ENCODE data around the gene SERPINA1. TPM values are rescaled to one million over a fixed set of nuclear protein-coding genes. Genes with fewer than 3 reads are reported as not detected.

The SERPINA1 gene
- total RNA-seq, 1 experiment from 2014 or later, result not detected

DNA sequence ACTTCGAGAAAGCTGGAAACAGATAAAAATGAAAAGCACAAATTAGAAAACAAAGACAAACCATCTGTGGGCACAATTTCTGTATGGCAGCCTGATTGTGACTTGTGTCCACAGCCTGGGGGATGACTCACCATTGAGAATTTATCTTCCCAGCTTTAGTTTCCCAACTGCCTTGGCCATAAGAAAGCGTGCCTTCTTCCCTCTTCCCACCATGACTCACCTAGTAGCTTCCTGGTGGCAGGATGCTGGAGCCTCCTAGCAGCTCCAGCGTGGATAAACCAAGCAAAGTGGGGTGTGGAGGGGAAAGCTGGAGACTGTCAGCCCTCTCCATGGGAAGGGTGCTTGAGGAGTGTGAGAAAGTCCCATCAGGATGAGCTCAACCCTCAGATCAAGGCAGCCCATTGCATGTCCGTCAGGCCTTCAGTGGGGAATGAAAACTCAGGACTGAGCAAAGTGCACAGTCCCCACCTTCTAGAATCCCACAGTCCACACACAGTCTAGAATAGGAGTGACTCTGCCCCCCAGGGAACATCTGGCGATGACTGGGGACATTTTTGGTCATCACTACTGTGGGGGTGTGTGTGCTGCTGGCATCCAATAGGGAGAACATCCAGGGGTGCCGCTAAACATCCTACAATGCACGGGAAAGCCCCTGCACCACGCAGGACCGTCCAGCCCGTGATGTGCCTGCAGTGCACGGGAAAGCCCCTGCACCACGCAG, 42.9 kb downstream of the SERPINA1 start:
- BruUV-seq (replicated peaks), result no TSS peak
- Histone ChIP-seq H3K27me3 (replicated peaks; ENCODE audit: insufficient read depth, low read depth, low read length, poor library complexity) (no peaks in the 10 kb centered on the region), H3K4me3 (ENCODE audit: low read depth, low read length, poor library complexity, severe bottlenecking) (no peak overlapping the region), H3K36me3 (ENCODE audit: insufficient read depth, low read length, poor library complexity, severe bottlenecking) (no peaks in the 10 kb centered on the region), H3K9me3 (ENCODE audit: low read depth, low read length, poor library complexity, severe bottlenecking) (no peaks in the 10 kb centered on the region), H3K27ac (ENCODE audit: low read depth, low read length, poor library complexity, severe bottlenecking) (no peak overlapping the region), H3K4me1 (ENCODE audit: insufficient read depth, low read length, poor library complexity, severe bottlenecking) (no peaks in the 10 kb centered on the region)
- TF ChIP-seq, protein P1, sequence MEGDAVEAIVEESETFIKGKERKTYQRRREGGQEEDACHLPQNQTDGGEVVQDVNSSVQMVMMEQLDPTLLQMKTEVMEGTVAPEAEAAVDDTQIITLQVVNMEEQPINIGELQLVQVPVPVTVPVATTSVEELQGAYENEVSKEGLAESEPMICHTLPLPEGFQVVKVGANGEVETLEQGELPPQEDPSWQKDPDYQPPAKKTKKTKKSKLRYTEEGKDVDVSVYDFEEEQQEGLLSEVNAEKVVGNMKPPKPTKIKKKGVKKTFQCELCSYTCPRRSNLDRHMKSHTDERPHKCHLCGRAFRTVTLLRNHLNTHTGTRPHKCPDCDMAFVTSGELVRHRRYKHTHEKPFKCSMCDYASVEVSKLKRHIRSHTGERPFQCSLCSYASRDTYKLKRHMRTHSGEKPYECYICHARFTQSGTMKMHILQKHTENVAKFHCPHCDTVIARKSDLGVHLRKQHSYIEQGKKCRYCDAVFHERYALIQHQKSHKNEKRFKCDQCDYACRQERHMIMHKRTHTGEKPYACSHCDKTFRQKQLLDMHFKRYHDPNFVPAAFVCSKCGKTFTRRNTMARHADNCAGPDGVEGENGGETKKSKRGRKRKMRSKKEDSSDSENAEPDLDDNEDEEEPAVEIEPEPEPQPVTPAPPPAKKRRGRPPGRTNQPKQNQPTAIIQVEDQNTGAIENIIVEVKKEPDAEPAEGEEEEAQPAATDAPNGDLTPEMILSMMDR (conservative IDR thresholded peaks at IDR 0.05; ENCODE audit: low read depth, low read length), result no peak
- TF ChIP-seq EZH2 (IDR thresholded peaks at IDR 0.05; ENCODE audit: borderline replicate concordance, low read depth, low read length, poor library complexity, severe bottlenecking), result no peak
- intact Hi-C loops (cut with micrococcal nuclease; ENCODE audit: unreplicated experiment), result no loop called here
- POLR2A ChIA-PET (ENCODE audit: low non-redundant PET), result no interaction called here
- CTCF ChIA-PET, result no interaction called here
- peak; percentile 20 for DNase-seq (ENCODE audit: low spot score)

DNA sequence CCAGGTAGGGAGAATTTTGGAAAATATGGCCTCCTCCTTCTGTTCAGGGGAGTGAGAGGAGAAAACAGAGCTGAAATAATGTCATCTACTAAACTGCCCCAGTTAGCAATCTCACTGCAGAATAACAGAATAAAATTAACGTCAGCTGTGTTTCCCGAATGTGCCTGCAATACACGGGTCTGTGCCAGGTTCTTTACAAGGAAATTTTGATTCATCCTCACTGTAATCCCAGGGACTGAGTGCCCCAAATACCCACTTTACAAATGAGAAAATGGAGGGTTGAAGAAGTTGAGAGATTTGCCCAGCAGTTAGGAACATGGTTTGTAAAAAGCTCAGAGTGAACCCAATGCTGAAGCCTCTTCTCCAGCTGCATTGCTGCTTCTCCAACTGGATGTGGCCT, 44.0 kb downstream of the SERPINA1 start:
- H3K27ac ChIP-seq (ENCODE audit: low read depth, low read length, poor library complexity, severe bottlenecking), result no peak overlapping the region
- H3K27me3 ChIP-seq (replicated peaks; ENCODE audit: insufficient read depth, low read depth, low read length, poor library complexity), result no peaks in the 10 kb centered on the region
- intact Hi-C loops (cut with micrococcal nuclease; ENCODE audit: unreplicated experiment), result no loop called here
- BruUV-seq (replicated peaks), result no TSS peak
- no peaks in the 10 kb centered on the region for H3K9me3 ChIP-seq (ENCODE audit: low read depth, low read length, poor library complexity, severe bottlenecking)
- TF ChIP-seq EZH2 (IDR thresholded peaks at IDR 0.05; ENCODE audit: borderline replicate concordance, low read depth, low read length, poor library complexity, severe bottlenecking), result no peak
- TF ChIP-seq, protein P1 (conservative IDR thresholded peaks at IDR 0.05; ENCODE audit: low read depth, low read length), result no peak
- no peaks in the 10 kb centered on the region for H3K4me1 ChIP-seq (ENCODE audit: insufficient read depth, low read length, poor library complexity, severe bottlenecking)
- CTCF ChIA-PET, result interaction anchor here (0.7 kb wide), 1 partner anchor 142 kb away, joined by 3 read pairs; no protein-coding TSS in a partner anchor
- H3K36me3 ChIP-seq (ENCODE audit: insufficient read depth, low read length, poor library complexity, severe bottlenecking), result no peaks in the 10 kb centered on the region
- POLR2A ChIA-PET (ENCODE audit: low non-redundant PET), result interaction anchor here (0.6 kb wide), 1 partner anchor 462 kb away, joined by 3 read pairs; no protein-coding TSS in a partner anchor
- no peak overlapping the region for H3K4me3 ChIP-seq (ENCODE audit: low read depth, low read length, poor library complexity, severe bottlenecking)
- no peak for DNase-seq (ENCODE audit: low spot score)

DNA sequence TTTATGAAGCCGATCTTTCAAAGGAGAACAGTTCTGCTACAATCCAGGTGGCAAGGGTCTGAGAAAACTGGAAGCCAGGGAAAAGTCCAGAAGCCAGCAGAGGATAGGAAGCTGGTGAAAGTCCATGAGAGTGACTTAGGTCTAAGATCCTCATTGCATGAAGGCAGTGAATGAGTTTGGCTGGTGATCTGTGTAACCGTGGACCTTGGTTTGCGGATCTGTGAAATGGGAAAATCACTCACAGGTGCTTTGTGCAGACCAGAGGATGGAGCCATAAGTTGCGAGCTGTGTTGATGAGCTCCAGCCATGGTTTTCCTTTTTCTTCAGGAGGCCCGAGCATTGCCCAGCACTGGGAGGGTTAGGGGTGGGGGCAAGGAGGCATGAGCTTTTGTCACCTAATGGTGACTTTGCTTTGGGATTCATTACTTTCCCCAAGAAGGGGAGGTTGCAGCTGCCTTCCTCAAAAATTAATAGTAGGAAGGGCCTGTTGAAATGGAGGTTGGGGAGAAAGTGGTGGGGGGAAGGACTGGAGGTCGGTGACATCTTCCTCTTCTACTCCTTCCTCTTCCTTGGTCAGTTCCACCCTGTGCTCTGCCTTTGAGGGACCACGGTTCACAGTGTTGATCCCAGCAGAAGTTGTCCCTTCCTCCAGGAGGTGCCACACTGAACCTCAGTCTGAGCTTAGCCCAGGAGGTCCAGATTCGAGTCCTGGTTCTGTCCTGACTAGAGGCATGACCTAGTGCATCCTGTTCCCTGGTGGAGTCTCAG, 45.0 kb downstream of the SERPINA1 start:
- Histone ChIP-seq H3K9me3 (ENCODE audit: low read depth, low read length, poor library complexity, severe bottlenecking) (no peaks in the 10 kb centered on the region), H3K4me1 (ENCODE audit: insufficient read depth, low read length, poor library complexity, severe bottlenecking) (no peaks in the 10 kb centered on the region), H3K27ac (ENCODE audit: low read depth, low read length, poor library complexity, severe bottlenecking) (no peak overlapping the region), H3K27me3 (replicated peaks; ENCODE audit: insufficient read depth, low read depth, low read length, poor library complexity) (no peaks in the 10 kb centered on the region), H3K4me3 (ENCODE audit: low read depth, low read length, poor library complexity, severe bottlenecking) (no peak overlapping the region), H3K36me3 (ENCODE audit: insufficient read depth, low read length, poor library complexity, severe bottlenecking) (no peaks in the 10 kb centered on the region)
- TF ChIP-seq EZH2 (IDR thresholded peaks at IDR 0.05; ENCODE audit: borderline replicate concordance, low read depth, low read length, poor library complexity, severe bottlenecking), result no peak
- TF ChIP-seq, protein P1 (conservative IDR thresholded peaks at IDR 0.05; ENCODE audit: low read depth, low read length), result no peak
- POLR2A ChIA-PET (ENCODE audit: low non-redundant PET), result no interaction called here
- DNase-seq (ENCODE audit: low spot score), result no peak
- intact Hi-C loops (cut with micrococcal nuclease; ENCODE audit: unreplicated experiment), result no loop called here
- CTCF ChIA-PET, result no interaction called here
- BruUV-seq (replicated peaks), result no TSS peak
